Activated CD4-positive, alpha-beta T cell treated with anti-CD3 and anti-CD28 coated beads for 4 hours (primary cell): ENCODE data around the gene ZNF586.
"Not testable (repeated sequence)": the region's sequence is repeated elsewhere in the genome, so short reads cannot be mapped to it uniquely, and the experiment has no call there.

Source experiments
- DNase-seq, 2 donors: peaks; one replicate each; pipeline ENCODE4 v3.0.0-alpha.2; 2020

Gene ZNF586

GRCh38 chr19:57769345-57770131, at the start of gene ZNF586:
Gene ZNF586 (plus strand): TSS chr19:57769676. CDS start chr19:57769843, 167 bp downstream.
- peak; percentile 80 to 81 for DNase-seq

- no peak for DNase-seq
These were observed 49.5 kb upstream of the ZNF586 start for GRCh38 chr19:57719901-57720519.

- DNase-seq, result no peak
These were observed 48.6 kb upstream of the ZNF586 start for GRCh38 chr19:57720878-57721277.

- peak; percentile 23 to 29 for DNase-seq
These were observed 31.2 kb upstream of the ZNF586 start for GRCh38 chr19:57738320-57738719.

- not testable (repeated sequence) for DNase-seq
These were observed 30.7 kb upstream of the ZNF586 start for GRCh38 chr19:57738770-57739169.

- peak; percentile 75 to 81 for DNase-seq
These were observed 22.6 kb upstream of the ZNF586 start, which contains the start of gene ZNF776 for GRCh38 chr19:57746580-57747471. Gene ZNF776 (plus strand): TSS chr19:57746815. CDS start chr19:57747059, 244 bp downstream.

GRCh38 chr19:57747472-57747807, 22.0 kb upstream of the ZNF586 start:
- DNase-seq, result no peak

- no peak for DNase-seq
These were observed 21.4 kb upstream of the ZNF586 start for GRCh38 chr19:57748029-57748428.

- no peak for DNase-seq
These were observed 15.3 kb upstream of the ZNF586 start for GRCh38 chr19:57754091-57754673.

- no peak for DNase-seq
These were observed 14.4 kb upstream of the ZNF586 start for GRCh38 chr19:57755031-57755430.

GRCh38 chr19:57757941-57758340, 11.5 kb upstream of the ZNF586 start:
- no peak for DNase-seq

- DNase-seq, result no peak
These were observed 10.4 kb upstream of the ZNF586 start for GRCh38 chr19:57759096-57759495.

GRCh38 chr19:57771417-57771816, 1.9 kb downstream of the ZNF586 start:
- no peak for DNase-seq

- DNase-seq, result no peak
These were observed 4.0 kb downstream of the ZNF586 start for GRCh38 chr19:57773488-57773887.

- no peak for DNase-seq
These were observed 7.4 kb downstream of the ZNF586 start for GRCh38 chr19:57776764-57777296.

- no peak for DNase-seq
These were observed 8.9 kb downstream of the ZNF586 start for GRCh38 chr19:57778336-57778735.

- no peak for DNase-seq
These were observed 9.9 kb downstream of the ZNF586 start for GRCh38 chr19:57779220-57779845.

GRCh38 chr19:57786286-57786685, 16.8 kb downstream of the ZNF586 start:
- no peak for DNase-seq

- DNase-seq, result no peak
These were observed 17.4 kb downstream of the ZNF586 start for GRCh38 chr19:57786906-57787305.

GRCh38 chr19:57788114-57788692, 18.7 kb downstream of the ZNF586 start:
- DNase-seq, result no peak

GRCh38 chr19:57789288-57789687, 19.8 kb downstream of the ZNF586 start:
- DNase-seq, result no peak

- not testable (repeated sequence) for DNase-seq
These were observed 27.1 kb downstream of the ZNF586 start for GRCh38 chr19:57796580-57796979.
